NCI-H748 (cell line): ENCODE data around the gene PARP2.

Source experiments
- DNase-seq: peaks from one replicate; lab custom pipeline; 2025; ENCODE audit not compliant: unreplicated experiment; lab: John Stamatoyannopoulos, UW

PARP2 gene

DNA sequence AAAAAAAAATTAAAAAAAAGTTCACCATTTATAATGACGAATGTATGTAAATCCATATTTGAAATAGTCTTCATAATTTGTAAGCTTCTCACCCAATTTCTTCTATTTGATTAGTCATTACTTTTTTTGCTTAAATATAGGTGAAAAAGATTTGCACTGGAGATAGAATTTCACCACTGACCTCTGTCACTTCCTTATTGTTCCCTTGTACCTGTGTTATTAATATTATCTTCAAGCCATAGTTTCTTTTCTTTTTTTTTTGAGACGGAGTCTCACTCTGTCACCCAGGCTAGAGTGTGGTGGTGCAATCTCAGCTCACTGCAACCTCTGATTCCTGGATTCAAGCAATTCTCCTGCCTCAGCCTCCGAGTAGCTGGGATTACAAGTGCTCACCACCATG, 54.1 kb downstream of the PARP2 start:
- DNase-seq = no peak

DNA sequence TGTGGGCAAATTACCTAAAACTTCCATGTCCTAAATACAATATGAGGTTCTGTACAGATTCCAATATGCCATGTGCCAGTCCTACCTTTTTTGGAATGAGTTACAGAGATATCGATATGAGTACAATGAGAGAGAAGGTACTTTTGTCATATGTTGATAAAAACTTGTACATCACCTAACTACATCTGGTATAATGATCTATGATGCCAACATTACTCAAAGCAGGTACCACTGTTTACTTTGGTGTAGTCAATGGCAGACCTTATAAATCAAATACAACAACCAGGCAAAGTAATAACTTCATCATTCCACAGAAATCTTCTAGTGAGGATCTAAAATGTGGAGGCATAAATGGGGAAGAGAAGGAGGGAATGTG, 57.1 kb downstream of the PARP2 start:
- no peak for DNase-seq

DNA sequence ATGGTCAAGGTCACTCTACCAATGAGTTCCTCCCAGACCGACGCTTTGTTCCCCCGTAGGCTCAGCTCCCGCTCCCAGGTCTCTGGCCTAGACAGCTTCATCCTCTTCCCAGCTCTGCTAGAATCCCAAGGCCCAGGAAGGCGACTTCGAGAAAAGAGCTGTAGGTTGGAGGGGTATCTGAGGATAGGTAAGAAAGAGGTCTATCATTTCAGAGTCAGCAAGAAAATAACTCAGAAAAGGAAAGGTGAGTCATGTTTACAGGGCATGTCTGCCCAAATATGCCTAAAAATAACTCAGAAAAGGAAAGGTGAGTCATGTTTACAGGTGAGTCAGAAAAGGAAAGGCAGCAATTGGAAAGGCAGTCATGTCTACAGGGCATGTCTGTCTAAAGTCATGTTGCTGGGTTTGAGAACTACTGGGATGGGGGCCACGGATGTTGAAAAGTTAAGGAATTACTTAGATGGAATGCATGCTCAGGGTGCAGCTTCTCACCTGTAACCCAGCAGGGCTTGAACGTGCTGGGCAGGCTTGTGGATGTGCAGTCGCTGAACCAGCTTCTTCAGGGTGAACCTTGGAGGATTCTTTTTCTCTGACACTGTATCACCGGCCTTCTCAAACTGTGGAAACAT, 57.6 kb downstream of the PARP2 start:
- no peak for DNase-seq

DNA sequence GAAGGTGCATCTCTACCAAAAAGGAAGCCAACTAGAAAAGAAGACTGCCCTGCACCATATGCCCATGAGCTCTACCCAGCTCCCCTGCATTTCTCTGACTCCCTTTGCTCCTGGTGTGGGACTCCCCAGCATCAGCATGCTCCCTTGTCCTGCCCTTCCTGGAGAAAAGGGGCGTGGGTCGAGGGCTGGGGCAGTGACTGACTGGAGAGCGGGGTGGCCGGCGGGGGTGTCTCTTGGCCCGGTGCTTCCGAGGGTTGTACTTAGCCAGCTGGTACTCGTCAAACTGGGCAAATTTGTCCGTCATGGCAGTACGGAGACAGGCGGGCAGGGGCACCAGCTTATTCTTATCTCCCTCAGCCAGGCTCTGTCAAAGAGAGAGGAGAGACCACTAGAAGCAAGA, 60.1 kb downstream of the PARP2 start:
- DNase-seq = no peak
